HepG2 (cell line): ENCODE results near the gene GPX1. TPM values are rescaled to one million over a fixed set of nuclear protein-coding genes. Genes with fewer than 3 reads are reported as not detected.

Experiments
- IKZF1 ChIP-seq: fragments of 450-650 bp; IDR thresholded peaks from 2 replicates; pipeline ENCODE4 v1.7.1; 2016
- NAIF1 ChIP-seq: sonication (generic); formaldehyde crosslinking; IDR thresholded peaks from 2 replicates; pipeline ENCODE4 v1.5.0; 2020; ENCODE audit warnings: mild to moderate bottlenecking, missing genetic modification reagents, borderline replicate concordance
- NFYB ChIP-seq: sonication (generic); formaldehyde crosslinking; IDR thresholded peaks from 2 replicates; pipeline ENCODE4 v1.4.0; 2020; ENCODE audit warnings: missing genetic modification reagents
- PPARG ChIP-seq: conservative IDR thresholded peaks from 2 replicates; pipeline ENCODE4 v1.6.1; 2016; ENCODE audit warnings: missing biosample characterization, missing genetic modification reagents
- ZFP41 ChIP-seq: sonication (generic); formaldehyde crosslinking; IDR thresholded peaks from 2 replicates; pipeline ENCODE4 v1.4.0; 2020; ENCODE audit warnings: mild to moderate bottlenecking, missing genetic modification reagents, borderline replicate concordance
- polyA plus RNA-seq, 8 experiments: library from polyadenylated mRNA; depleted of rRNA in 3 of 8; stranded (reverse) in 7 of 8; unstranded in 1 of 8; fragments of >200 nt; fragmentation: Illumina TruSeq in 4 of 8; extraction: Trizol in 4 of 8; gene quantifications; 2 replicates each; pipeline versions ENCODE4 v1.2.1 to v1.2.3, GENCODE V29; 2011 to 2016; ENCODE audit warnings: low read depth in 4 of 8, missing spikeins in 1 of 8, mixed read lengths in 1 of 8; ENCODE audit not compliant: insufficient read depth in 1 of 8
- total RNA-seq, 5 experiments: library from RNA; depleted of rRNA; stranded (reverse); fragments of >200 nt; fragmentation: Illumina TruSeq; extraction: Trizol; gene quantifications; 2 replicates each; pipeline ENCODE4 v1.2.3, GENCODE V29; 2016; ENCODE audit warnings: low read depth in 1 of 5
- TF ChIP-seq, protein P1 (sequence below): sonication (generic); formaldehyde crosslinking; IDR thresholded peaks from 2 replicates; pipeline ENCODE4 v1.9.0; 2021; ENCODE audit warnings: mild to moderate bottlenecking, missing genetic modification reagents
- TF ChIP-seq, protein P2 (sequence below): IDR thresholded peaks from 2 replicates; pipeline ENCODE4 v1.6.1; 2016; ENCODE audit warnings: missing compliant biosample characterization, missing genetic modification reagents, borderline replicate concordance
- TF ChIP-seq, protein P3 (sequence below): IDR thresholded peaks from 2 replicates; pipeline ENCODE4 v1.6.1; 2016

The GPX1 gene
- total and polyA plus RNA-seq, 2 of the 13 experiments (the other 11 are each of a cell fraction or from before 2014, with no cell fraction given): 149 to 168 TPM

DNA sequence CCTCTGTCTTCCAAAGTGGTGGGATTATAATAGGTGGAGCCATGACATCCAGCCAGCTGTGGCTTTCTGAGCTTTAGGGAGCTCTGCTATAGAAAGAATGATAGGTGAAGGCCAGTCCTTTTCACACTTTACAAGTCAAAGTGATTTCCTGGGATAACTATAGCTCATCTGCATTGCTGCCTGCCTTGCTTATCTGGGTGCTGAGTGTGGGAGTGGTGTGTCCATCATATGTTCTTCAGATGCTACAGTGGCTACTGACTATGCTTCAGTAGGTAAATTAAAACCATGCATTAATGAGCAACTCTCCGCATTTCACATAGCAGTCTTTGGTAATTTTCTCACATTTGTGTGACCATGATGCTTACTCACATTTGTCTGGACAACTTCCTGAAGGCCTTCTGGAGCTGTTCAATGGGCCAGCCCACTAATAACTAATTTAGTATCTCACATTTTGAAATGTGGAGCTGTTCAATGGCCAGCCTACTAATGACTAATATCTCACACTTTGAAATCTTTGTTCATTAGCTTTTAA is 30.2 kb upstream of the GPX1 start (continued):
- TF ChIP-seq, protein P1, sequence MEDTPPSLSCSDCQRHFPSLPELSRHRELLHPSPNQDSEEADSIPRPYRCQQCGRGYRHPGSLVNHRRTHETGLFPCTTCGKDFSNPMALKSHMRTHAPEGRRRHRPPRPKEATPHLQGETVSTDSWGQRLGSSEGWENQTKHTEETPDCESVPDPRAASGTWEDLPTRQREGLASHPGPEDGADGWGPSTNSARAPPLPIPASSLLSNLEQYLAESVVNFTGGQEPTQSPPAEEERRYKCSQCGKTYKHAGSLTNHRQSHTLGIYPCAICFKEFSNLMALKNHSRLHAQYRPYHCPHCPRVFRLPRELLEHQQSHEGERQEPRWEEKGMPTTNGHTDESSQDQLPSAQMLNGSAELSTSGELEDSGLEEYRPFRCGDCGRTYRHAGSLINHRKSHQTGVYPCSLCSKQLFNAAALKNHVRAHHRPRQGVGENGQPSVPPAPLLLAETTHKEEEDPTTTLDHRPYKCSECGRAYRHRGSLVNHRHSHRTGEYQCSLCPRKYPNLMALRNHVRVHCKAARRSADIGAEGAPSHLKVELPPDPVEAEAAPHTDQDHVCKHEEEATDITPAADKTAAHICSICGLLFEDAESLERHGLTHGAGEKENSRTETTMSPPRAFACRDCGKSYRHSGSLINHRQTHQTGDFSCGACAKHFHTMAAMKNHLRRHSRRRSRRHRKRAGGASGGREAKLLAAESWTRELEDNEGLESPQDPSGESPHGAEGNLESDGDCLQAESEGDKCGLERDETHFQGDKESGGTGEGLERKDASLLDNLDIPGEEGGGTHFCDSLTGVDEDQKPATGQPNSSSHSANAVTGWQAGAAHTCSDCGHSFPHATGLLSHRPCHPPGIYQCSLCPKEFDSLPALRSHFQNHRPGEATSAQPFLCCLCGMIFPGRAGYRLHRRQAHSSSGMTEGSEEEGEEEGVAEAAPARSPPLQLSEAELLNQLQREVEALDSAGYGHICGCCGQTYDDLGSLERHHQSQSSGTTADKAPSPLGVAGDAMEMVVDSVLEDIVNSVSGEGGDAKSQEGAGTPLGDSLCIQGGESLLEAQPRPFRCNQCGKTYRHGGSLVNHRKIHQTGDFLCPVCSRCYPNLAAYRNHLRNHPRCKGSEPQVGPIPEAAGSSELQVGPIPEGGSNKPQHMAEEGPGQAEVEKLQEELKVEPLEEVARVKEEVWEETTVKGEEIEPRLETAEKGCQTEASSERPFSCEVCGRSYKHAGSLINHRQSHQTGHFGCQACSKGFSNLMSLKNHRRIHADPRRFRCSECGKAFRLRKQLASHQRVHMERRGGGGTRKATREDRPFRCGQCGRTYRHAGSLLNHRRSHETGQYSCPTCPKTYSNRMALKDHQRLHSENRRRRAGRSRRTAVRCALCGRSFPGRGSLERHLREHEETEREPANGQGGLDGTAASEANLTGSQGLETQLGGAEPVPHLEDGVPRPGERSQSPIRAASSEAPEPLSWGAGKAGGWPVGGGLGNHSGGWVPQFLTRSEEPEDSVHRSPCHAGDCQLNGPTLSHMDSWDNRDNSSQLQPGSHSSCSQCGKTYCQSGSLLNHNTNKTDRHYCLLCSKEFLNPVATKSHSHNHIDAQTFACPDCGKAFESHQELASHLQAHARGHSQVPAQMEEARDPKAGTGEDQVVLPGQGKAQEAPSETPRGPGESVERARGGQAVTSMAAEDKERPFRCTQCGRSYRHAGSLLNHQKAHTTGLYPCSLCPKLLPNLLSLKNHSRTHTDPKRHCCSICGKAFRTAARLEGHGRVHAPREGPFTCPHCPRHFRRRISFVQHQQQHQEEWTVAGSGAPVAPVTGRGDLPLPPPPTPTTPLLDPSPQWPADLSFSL: no peak
- TF ChIP-seq, protein P2, sequence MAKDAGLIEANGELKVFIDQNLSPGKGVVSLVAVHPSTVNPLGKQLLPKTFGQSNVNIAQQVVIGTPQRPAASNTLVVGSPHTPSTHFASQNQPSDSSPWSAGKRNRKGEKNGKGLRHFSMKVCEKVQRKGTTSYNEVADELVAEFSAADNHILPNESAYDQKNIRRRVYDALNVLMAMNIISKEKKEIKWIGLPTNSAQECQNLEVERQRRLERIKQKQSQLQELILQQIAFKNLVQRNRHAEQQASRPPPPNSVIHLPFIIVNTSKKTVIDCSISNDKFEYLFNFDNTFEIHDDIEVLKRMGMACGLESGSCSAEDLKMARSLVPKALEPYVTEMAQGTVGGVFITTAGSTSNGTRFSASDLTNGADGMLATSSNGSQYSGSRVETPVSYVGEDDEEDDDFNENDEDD (CRISPR knock-in tag): no peak
- no peak for TF ChIP-seq NFYB (CRISPR knock-in tag)
- no peak for TF ChIP-seq IKZF1
- TF ChIP-seq PPARG: no peak
- TF ChIP-seq ZFP41 (CRISPR knock-in tag): no peak
- TF ChIP-seq, protein P3, sequence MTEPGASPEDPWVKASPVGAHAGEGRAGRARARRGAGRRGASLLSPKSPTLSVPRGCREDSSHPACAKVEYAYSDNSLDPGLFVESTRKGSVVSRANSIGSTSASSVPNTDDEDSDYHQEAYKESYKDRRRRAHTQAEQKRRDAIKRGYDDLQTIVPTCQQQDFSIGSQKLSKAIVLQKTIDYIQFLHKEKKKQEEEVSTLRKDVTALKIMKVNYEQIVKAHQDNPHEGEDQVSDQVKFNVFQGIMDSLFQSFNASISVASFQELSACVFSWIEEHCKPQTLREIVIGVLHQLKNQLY (CRISPR knock-in tag): no peak
- TF ChIP-seq NAIF1 (CRISPR knock-in tag): no peak
